ENCODE results near the gene TMTC1.

- TF ChIP-seq ZFP30 (CRISPR knock-in tag; IDR thresholded peaks at IDR 0.05) (no peak), PPARA (CRISPR knock-in tag; IDR thresholded peaks at IDR 0.05; ENCODE audit: borderline replicate concordance) (no peak), CSRNP3 (CRISPR knock-in tag; IDR thresholded peaks at IDR 0.05) (no peak), ARNTL (CRISPR knock-in tag; IDR thresholded peaks at IDR 0.05; ENCODE audit: borderline replicate concordance, low read depth) (no peak), ZNF565 (CRISPR knock-in tag; conservative IDR thresholded peaks at IDR 0.05; ENCODE audit: low read depth) (no peak), GLIS3 (CRISPR knock-in tag; IDR thresholded peaks at IDR 0.05) (no peak), BACH2 (CRISPR knock-in tag; IDR thresholded peaks at IDR 0.05; ENCODE audit: borderline replicate concordance) (no peak)
Measured at GRCh38 chr12:29796823-29797263, 13.1 kb upstream of the TMTC1 start.
